Stimulated activated naive B cell treated with anti-CD40 and anti-IgM and Interleukin-4, amounts not matched to agents 10 μg/mL and 1 μg/mL and 100 μg/mL, for 72 hours (primary cell): ENCODE measurements around the gene CIAPIN1.

Source experiments
- ATAC-seq, 2 donors: fragments of 150-1000 bp; cut with Tn5 transposase; replicated peaks; 2 replicates each; pipeline ENCODE4 v1.10.0; 2021; ENCODE audit warnings: moderate library complexity in 1 of 2
- DNase-seq: peaks from one replicate; pipeline ENCODE4 v3.0.0; 2021
- H3K27ac Mint-ChIP-seq: one replicate; pipeline ENCODE4 v1.8.0; 2022; ENCODE audit warnings: mild to moderate bottlenecking, mixed read lengths
- H3K27me3 Mint-ChIP-seq, 2 donors: one replicate each; pipeline ENCODE4 v1.8.0; 2022; ENCODE audit warnings: mixed read lengths in 2 of 2
- H3K36me3 Mint-ChIP-seq, 2 donors: one replicate each; pipeline ENCODE4 v1.8.0; 2022; ENCODE audit warnings: mixed read lengths in 2 of 2, mild to moderate bottlenecking in 1 of 2
- H3K4me1 Mint-ChIP-seq, 2 donors: one replicate each; pipeline ENCODE4 v1.8.0; 2022; ENCODE audit warnings: mixed read lengths in 2 of 2, mild to moderate bottlenecking in 1 of 2
- H3K4me3 Mint-ChIP-seq, 2 donors: one replicate each; pipeline ENCODE4 v1.8.0; 2022; ENCODE audit warnings: mild to moderate bottlenecking in 2 of 2, mixed read lengths in 2 of 2, moderate library complexity in 1 of 2
- H3K9me3 Mint-ChIP-seq, 2 donors: one replicate each; pipeline ENCODE4 v1.8.0; 2022; ENCODE audit warnings: mixed read lengths in 2 of 2, mild to moderate bottlenecking in 1 of 2

The CIAPIN1 gene

GRCh38 chr16:57395026-57395425 is 52.2 kb downstream of the CIAPIN1 start:
- Mint-ChIP-seq H3K27me3 (peaks cover 0 to 23% of the 10 kb centered on the region in 2 donors), H3K4me1 (peaks cover 16 to 22% of the 10 kb centered on the region in 2 donors), H3K36me3 (peaks cover 0 to 3% of the 10 kb centered on the region in 2 donors), H3K4me3 (no peak overlapping the region), H3K27ac (no peak overlapping the region), H3K9me3 (no peaks in the 10 kb centered on the region)
- ATAC-seq (no peak), DNase-seq (no peak)

GRCh38 chr16:57394444-57394843 is 52.7 kb downstream of the CIAPIN1 start:
- Mint-ChIP-seq H3K9me3 (no peaks in the 10 kb centered on the region), H3K27ac (no peak overlapping the region), H3K4me3 (no peak overlapping the region), H3K36me3 (no peaks in the 10 kb centered on the region), H3K4me1 (peaks cover 14 to 18% of the 10 kb centered on the region in 2 donors), H3K27me3 (peaks cover 0 to 23% of the 10 kb centered on the region in 2 donors)
- ATAC-seq (no peak), DNase-seq (no peak)

- Mint-ChIP-seq H3K36me3 (no peaks in the 10 kb centered on the region), H3K4me3 (no peak overlapping the region), H3K27me3 (peaks cover 0 to 23% of the 10 kb centered on the region in 2 donors), H3K27ac (no peak overlapping the region), H3K4me1 (peaks cover 25 to 26% of the 10 kb centered on the region in 2 donors), H3K9me3 (peaks cover 0 to 3% of the 10 kb centered on the region in 2 donors)
- ATAC-seq (no peak), DNase-seq (no peak)
Observed at GRCh38 chr16:57392694-57393093, 54.5 kb downstream of the CIAPIN1 start.

GRCh38 chr16:57391708-57392107 is 55.5 kb downstream of the CIAPIN1 start:
- peaks cover 0 to 3% of the 10 kb centered on the region in 2 donors for H3K9me3 Mint-ChIP-seq
- H3K36me3 Mint-ChIP-seq, result no peaks in the 10 kb centered on the region
- H3K4me1 Mint-ChIP-seq, result peaks cover 29 to 36% of the 10 kb centered on the region in 2 donors
- ATAC-seq (no peak), DNase-seq (no peak)
- no peak overlapping the region for H3K4me3 Mint-ChIP-seq
- no peak overlapping the region for H3K27ac Mint-ChIP-seq
- H3K27me3 Mint-ChIP-seq, result peaks cover 0 to 22% of the 10 kb centered on the region in 2 donors

- DNase-seq, result no peak
- no peak for ATAC-seq
- H3K27me3 Mint-ChIP-seq, result peaks cover 0 to 18% of the 10 kb centered on the region in 2 donors
- no peaks in the 10 kb centered on the region for H3K36me3 Mint-ChIP-seq
- H3K9me3 Mint-ChIP-seq, result peaks cover 0 to 3% of the 10 kb centered on the region in 2 donors
- H3K27ac Mint-ChIP-seq, result no peak overlapping the region
- H3K4me3 Mint-ChIP-seq, result no peak overlapping the region
- peaks cover 30 to 40% of the 10 kb centered on the region in 2 donors for H3K4me1 Mint-ChIP-seq
Observed at GRCh38 chr16:57391300-57391699, 55.9 kb downstream of the CIAPIN1 start.

GRCh38 chr16:57390636-57391295 is 56.4 kb downstream of the CIAPIN1 start:
- H3K27ac Mint-ChIP-seq, result no peak overlapping the region
- H3K9me3 Mint-ChIP-seq, result peaks cover 0 to 3% of the 10 kb centered on the region in 2 donors
- peaks cover 34 to 43% of the 10 kb centered on the region in 2 donors for H3K4me1 Mint-ChIP-seq
- no peak overlapping the region for H3K4me3 Mint-ChIP-seq
- ATAC-seq (no peak), DNase-seq (no peak)
- peaks cover 0 to 12% of the 10 kb centered on the region in 2 donors for H3K27me3 Mint-ChIP-seq
- H3K36me3 Mint-ChIP-seq, result no peaks in the 10 kb centered on the region

GRCh38 chr16:57389087-57389468 is 58.1 kb downstream of the CIAPIN1 start:
- peaks cover 0 to 12% of the 10 kb centered on the region in 2 donors for H3K27me3 Mint-ChIP-seq
- H3K9me3 Mint-ChIP-seq, result peaks cover 0 to 3% of the 10 kb centered on the region in 2 donors
- peak overlapping the region in 1 of 2 donors; percentile 71 for H3K4me3 Mint-ChIP-seq
- H3K36me3 Mint-ChIP-seq, result no peaks in the 10 kb centered on the region
- H3K27ac Mint-ChIP-seq, result peak overlapping the region; percentile 95
- peaks cover 44 to 57% of the 10 kb centered on the region in 2 donors for H3K4me1 Mint-ChIP-seq
- DNase-seq (no peak), ATAC-seq (no peak)

- Mint-ChIP-seq H3K27me3 (peaks cover 0 to 8% of the 10 kb centered on the region in 2 donors), H3K36me3 (no peaks in the 10 kb centered on the region), H3K4me3 (peak overlapping the region; percentile 63 to 71), H3K9me3 (peaks cover 0 to 3% of the 10 kb centered on the region in 2 donors), H3K27ac (peak overlapping the region; percentile 95), H3K4me1 (peaks cover 48 to 62% of the 10 kb centered on the region in 2 donors)
- DNase-seq (peak; percentile 74), ATAC-seq (peak; percentile 80 to 83)
Observed at GRCh38 chr16:57388359-57389086, 58.7 kb downstream of the CIAPIN1 start.

- Mint-ChIP-seq H3K9me3 (peaks cover 0 to 3% of the 10 kb centered on the region in 2 donors), H3K27ac (peak overlapping the region; percentile 95), H3K4me3 (peak overlapping the region; percentile 63 to 71), H3K4me1 (peaks cover 54 to 70% of the 10 kb centered on the region in 2 donors), H3K27me3 (peaks cover 0 to under 1% of the 10 kb centered on the region in 2 donors), H3K36me3 (peaks cover 0 to 4% of the 10 kb centered on the region in 2 donors)
- DNase-seq (peak; percentile 54), ATAC-seq (peak; percentile 81 to 84)
Observed at GRCh38 chr16:57387598-57388354, 59.4 kb downstream of the CIAPIN1 start.

GRCh38 chr16:57386381-57386951 is 60.7 kb downstream of the CIAPIN1 start:
- ATAC-seq (no peak), DNase-seq (no peak)
- Mint-ChIP-seq H3K27ac (peak overlapping the region; percentile 95), H3K9me3 (peaks cover 0 to 3% of the 10 kb centered on the region in 2 donors), H3K4me3 (no peak overlapping the region), H3K36me3 (peaks cover 0 to 6% of the 10 kb centered on the region in 2 donors), H3K4me1 (peaks cover 60 to 81% of the 10 kb centered on the region in 2 donors), H3K27me3 (no peaks in the 10 kb centered on the region)

GRCh38 chr16:57385083-57385482 is 62.1 kb downstream of the CIAPIN1 start:
- peak overlapping the region; percentile 14 to 25 for H3K4me3 Mint-ChIP-seq
- no peaks in the 10 kb centered on the region for H3K27me3 Mint-ChIP-seq
- peak overlapping the region; percentile 73 for H3K27ac Mint-ChIP-seq
- peaks cover 64 to 88% of the 10 kb centered on the region in 2 donors for H3K4me1 Mint-ChIP-seq
- no peak for ATAC-seq
- H3K9me3 Mint-ChIP-seq, result peaks cover 0 to 3% of the 10 kb centered on the region in 2 donors
- H3K36me3 Mint-ChIP-seq, result peaks cover 0 to 6% of the 10 kb centered on the region in 2 donors
- DNase-seq, result no peak

- peak overlapping the region; percentile 93 for H3K27ac Mint-ChIP-seq
- peaks cover 65 to 91% of the 10 kb centered on the region in 2 donors for H3K4me1 Mint-ChIP-seq
- H3K9me3 Mint-ChIP-seq, result peaks cover 0 to 3% of the 10 kb centered on the region in 2 donors
- no peak for DNase-seq
- peak; percentile 43 to 44 for ATAC-seq
- H3K36me3 Mint-ChIP-seq, result peaks cover 0 to 6% of the 10 kb centered on the region in 2 donors
- no peaks in the 10 kb centered on the region for H3K27me3 Mint-ChIP-seq
- H3K4me3 Mint-ChIP-seq, result peak overlapping the region; percentile 49 to 62
Observed at GRCh38 chr16:57384248-57385070, 62.7 kb downstream of the CIAPIN1 start.
